NT2/D1 (cell line): ENCODE measurements around the gene RNF180.

Experiments
- SUZ12 ChIP-seq: IDR thresholded peaks from 2 replicates; pipeline ENCODE4 v1.6.1; 2011; ENCODE audit not compliant: insufficient read length, insufficient read depth; ENCODE audit errors: extremely low read depth
- ZNF274 ChIP-seq: IDR thresholded peaks from 2 replicates; pipeline ENCODE4 v1.6.1; 2011; ENCODE audit warnings: mild to moderate bottlenecking, low read depth, low read length

DNA sequence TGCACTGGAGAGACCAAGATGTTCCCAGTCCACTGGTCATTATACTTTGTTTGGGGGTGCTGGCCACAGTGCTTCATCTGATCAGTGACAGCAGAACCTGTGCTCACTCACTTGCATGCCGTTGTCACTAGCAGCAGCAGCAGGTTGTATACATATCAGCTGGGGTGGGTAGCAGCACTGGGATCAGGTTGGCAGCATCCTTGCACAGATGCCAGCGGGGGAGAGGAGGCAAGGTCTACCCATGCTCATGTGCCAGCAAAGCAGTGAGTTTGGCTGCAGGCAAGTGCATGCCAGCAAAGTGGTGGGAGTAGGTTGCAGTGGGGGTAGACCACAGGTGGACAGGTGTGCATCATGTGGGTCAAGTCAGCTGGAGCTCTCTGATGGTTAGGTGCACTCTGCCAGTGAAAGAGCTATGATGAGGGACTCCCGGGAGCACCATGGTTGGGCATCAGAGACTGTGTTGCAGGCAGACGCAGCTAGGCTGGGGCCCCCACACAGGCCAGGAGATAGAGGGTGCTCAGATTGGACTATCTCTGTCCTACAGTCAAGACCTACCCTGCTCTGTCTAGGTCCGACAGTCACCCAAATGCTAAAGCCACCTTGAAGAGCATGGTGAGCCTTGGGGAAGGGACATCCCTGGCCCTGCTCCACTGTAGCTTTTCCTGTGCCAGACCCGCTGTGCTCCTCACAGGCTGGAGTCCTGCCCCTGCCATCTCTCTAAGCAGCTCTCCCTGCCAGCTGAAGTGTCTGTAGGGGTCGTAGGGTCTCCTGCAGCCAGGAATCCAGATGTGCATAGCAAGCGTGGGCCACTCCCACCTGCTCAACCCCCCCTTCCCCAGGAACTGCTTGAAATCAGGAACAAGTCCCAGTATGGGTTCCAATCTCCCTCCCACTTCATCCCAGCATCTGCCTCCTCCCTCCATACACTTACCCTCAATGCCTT lies 119.8 kb downstream of the RNF180 start:
- no peak for TF ChIP-seq SUZ12
- no peak for TF ChIP-seq ZNF274
